K562 (cell line): ENCODE results near the gene MCM7. TPM values are rescaled to one million over a fixed set of nuclear protein-coding genes. Genes with fewer than 3 reads are reported as not detected.

Source experiments
- CHD2 ChIP-seq: IDR thresholded peaks from 2 replicates; pipeline ENCODE4 v1.6.1; 2011; ENCODE audit warnings: low read depth, low read length
- COPS2 ChIP-seq: fragments of 450-650 bp; conservative IDR thresholded peaks from 2 replicates; pipeline ENCODE4 v1.6.1; 2016; ENCODE audit warnings: mild to moderate bottlenecking, moderate library complexity
- GTF2E2 ChIP-seq: fragments of 200-800 bp; sonication (Bioruptor generic); IDR thresholded peaks from 2 replicates; pipeline ENCODE4 v1.6.1; 2016; ENCODE audit warnings: missing genetic modification characterization, missing compliant biosample characterization
- HMGN3 ChIP-seq: IDR thresholded peaks from 2 replicates; pipeline ENCODE4 v1.6.1; 2011; ENCODE audit warnings: borderline replicate concordance, low read depth, mild to moderate bottlenecking, mixed read lengths, low read length; ENCODE audit not compliant: insufficient read length; ENCODE audit errors: extremely low read depth
- NR4A1 ChIP-seq, 2 experiments: fragments of 250-450 bp in 1 of 2; fragments of 450-650 bp in 1 of 2; sonication (Bioruptor Pico) in 1 of 2; IDR thresholded peaks; 2 replicates each; pipeline versions ENCODE4 v1.4.0 to v1.6.1; 2016 to 2020; ENCODE audit warnings: mild to moderate bottlenecking in 2 of 2, missing compliant biosample characterization in 1 of 2, missing genetic modification characterization in 1 of 2, moderate library complexity in 1 of 2
- RAD21 ChIP-seq, 2 experiments: fragments of 250-450 bp in 1 of 2; fragments of 450-650 bp in 1 of 2; sonication (Bioruptor Pico) in 1 of 2; formaldehyde crosslinking in 1 of 2; IDR thresholded peaks in 1 of 2; conservative IDR thresholded peaks in 1 of 2; 2 replicates each; pipeline versions ENCODE4 v1.4.0 to v1.8.0; 2020 to 2022; ENCODE audit warnings: mild to moderate bottlenecking in 2 of 2, moderate library complexity in 1 of 2
- ZBTB17 ChIP-seq: fragments of 450-650 bp; formaldehyde crosslinking; IDR thresholded peaks from 2 replicates; pipeline ENCODE4 v1.4.0; 2020; ENCODE audit warnings: mild to moderate bottlenecking
- ZC3H4 ChIP-seq: sonication (generic); formaldehyde crosslinking; IDR thresholded peaks from 2 replicates; pipeline ENCODE4 v1.9.0; 2021; ENCODE audit warnings: missing genetic modification reagents, borderline replicate concordance
- ZNF12 ChIP-seq: sonication (generic); formaldehyde crosslinking; IDR thresholded peaks from 2 replicates; pipeline ENCODE4 v1.4.0; 2020; ENCODE audit warnings: mild to moderate bottlenecking, missing genetic modification reagents
- polyA plus RNA-seq, 8 experiments: library from polyadenylated mRNA; depleted of rRNA in 4 of 8; stranded (reverse) in 5 of 8; unstranded in 3 of 8; fragments of >200 nt; fragmentation: Nextera tagmentation in 2 of 8; fragmentation: Illumina TruSeq in 1 of 8; extraction: Ambion mirVana in 2 of 8; extraction: Trizol in 1 of 8; gene quantifications; 2 replicates each; pipeline versions ENCODE4 v1.2.1 to v1.2.3, GENCODE V29; 2011 to 2014; ENCODE audit warnings: inconsistent platforms in 1 of 8, missing spikeins in 1 of 8
- total RNA-seq, 7 experiments: library from RNA; depleted of rRNA in 6 of 7; stranded (reverse); fragments of >200 nt in 6 of 7; fragmentation: Illumina TruSeq in 2 of 7; extraction: Trizol in 2 of 7; gene quantifications; 2 replicates each; pipeline versions ENCODE4 v1.2.1 to v1.2.3, GENCODE V29; 2011 to 2021; ENCODE audit warnings: low replicate concordance in 1 of 7
- TF ChIP-seq, protein P1 (sequence below): fragments of 200-800 bp; sonication (Bioruptor generic); IDR thresholded peaks from 2 replicates; pipeline ENCODE4 v1.6.1; 2017; ENCODE audit warnings: missing genetic modification characterization, missing compliant biosample characterization
- TF ChIP-seq, protein P2 (sequence below): fragments of 450-650 bp; IDR thresholded peaks from one replicate; pipeline ENCODE4 v1.6.1; 2018; ENCODE audit warnings: mild to moderate bottlenecking, moderate library complexity; ENCODE audit not compliant: partially characterized antibody
- TF ChIP-seq, protein P3 (sequence below), 2 experiments: fragments of 450-650 bp in 1 of 2; sonication (generic) in 1 of 2; formaldehyde crosslinking in 1 of 2; IDR thresholded peaks in 1 of 2; conservative IDR thresholded peaks in 1 of 2; 2 replicates each; pipeline versions ENCODE4 v1.6.1 to v1.8.1; 2016 to 2023; ENCODE audit warnings: mild to moderate bottlenecking in 2 of 2, moderate library complexity in 2 of 2, inconsistent platforms in 1 of 2, missing genetic modification reagents in 1 of 2

The MCM7 gene
- total and polyA plus RNA-seq, 9 of the 15 experiments (the other 6 are each of a cell fraction or from before 2014, with no cell fraction given), result 329 to 856 (median 437) TPM

DNA sequence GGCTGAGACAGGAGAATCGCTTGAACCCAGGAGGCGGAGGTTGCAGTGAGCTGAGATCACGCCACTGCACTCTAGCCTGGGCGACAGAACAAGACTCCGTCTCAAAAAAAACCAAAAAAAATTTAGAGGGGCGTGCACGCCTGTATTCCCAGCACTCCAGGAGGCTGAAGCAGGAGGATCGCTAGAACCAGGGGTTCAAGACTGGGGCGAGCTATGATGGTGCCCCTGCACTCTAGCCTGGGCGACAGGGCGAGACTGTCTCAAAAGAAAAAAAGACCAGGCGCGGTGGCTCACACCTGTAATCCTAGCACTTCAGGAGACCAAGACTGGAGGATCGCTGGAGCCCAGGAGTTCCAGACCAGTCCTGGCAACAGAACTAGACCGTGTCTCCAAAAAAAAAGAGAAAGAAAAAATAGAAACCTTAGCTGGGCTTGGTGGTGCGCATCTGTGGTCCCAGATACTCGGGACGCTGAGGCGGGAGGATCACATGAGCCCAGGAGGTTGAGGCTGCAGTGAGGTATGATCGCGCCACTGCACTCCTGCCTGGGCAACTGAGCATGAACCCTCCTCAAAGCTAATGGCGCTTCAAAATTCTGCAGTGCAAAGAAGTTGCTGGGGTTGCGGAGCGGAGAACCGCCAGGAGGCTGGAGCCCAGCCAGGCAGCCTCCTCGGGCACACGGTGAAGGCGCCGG, 25.2 kb upstream of the MCM7 start (continued):
- 0 out of 2 replicates have a peak, but pooled peaks have one; percentile 50 for TF ChIP-seq ZNF12 (CRISPR knock-in tag)
- peak; percentile 7 to 13; a peak in 1 of 4 replicates for TF ChIP-seq RAD21 (CRISPR knock-in tag; conservative IDR thresholded peaks at IDR 0.05 in 1 of 2, IDR thresholded peaks at IDR 0.05 in 1 of 2)
- no peak for TF ChIP-seq GTF2E2
- TF ChIP-seq COPS2, result no peak
- peak; percentile 48; the same call in 1 of the 2 replicates for TF ChIP-seq ZC3H4 (CRISPR knock-in tag)
- TF ChIP-seq NR4A1 (CRISPR knock-in tag; IDR thresholded peaks at IDR 0.05), result no peak
- peak; percentile 78 for TF ChIP-seq NR4A1 (tag; IDR thresholded peaks at IDR 0.05)
- TF ChIP-seq, protein P1, sequence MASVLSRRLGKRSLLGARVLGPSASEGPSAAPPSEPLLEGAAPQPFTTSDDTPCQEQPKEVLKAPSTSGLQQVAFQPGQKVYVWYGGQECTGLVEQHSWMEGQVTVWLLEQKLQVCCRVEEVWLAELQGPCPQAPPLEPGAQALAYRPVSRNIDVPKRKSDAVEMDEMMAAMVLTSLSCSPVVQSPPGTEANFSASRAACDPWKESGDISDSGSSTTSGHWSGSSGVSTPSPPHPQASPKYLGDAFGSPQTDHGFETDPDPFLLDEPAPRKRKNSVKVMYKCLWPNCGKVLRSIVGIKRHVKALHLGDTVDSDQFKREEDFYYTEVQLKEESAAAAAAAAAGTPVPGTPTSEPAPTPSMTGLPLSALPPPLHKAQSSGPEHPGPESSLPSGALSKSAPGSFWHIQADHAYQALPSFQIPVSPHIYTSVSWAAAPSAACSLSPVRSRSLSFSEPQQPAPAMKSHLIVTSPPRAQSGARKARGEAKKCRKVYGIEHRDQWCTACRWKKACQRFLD (CRISPR knock-in tag), result 0 out of 2 replicates have a peak, but pooled peaks have one; percentile 74
- TF ChIP-seq ZBTB17 (CRISPR knock-in tag), result no peak
- peak; percentile 59 for TF ChIP-seq HMGN3
- peak; percentile 66 for TF ChIP-seq CHD2
- TF ChIP-seq, protein P2, sequence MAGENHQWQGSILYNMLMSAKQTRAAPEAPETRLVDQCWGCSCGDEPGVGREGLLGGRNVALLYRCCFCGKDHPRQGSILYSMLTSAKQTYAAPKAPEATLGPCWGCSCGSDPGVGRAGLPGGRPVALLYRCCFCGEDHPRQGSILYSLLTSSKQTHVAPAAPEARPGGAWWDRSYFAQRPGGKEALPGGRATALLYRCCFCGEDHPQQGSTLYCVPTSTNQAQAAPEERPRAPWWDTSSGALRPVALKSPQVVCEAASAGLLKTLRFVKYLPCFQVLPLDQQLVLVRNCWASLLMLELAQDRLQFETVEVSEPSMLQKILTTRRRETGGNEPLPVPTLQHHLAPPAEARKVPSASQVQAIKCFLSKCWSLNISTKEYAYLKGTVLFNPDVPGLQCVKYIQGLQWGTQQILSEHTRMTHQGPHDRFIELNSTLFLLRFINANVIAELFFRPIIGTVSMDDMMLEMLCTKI, result no peak
- TF ChIP-seq, protein P3, sequence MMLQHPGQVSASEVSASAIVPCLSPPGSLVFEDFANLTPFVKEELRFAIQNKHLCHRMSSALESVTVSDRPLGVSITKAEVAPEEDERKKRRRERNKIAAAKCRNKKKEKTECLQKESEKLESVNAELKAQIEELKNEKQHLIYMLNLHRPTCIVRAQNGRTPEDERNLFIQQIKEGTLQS (IDR thresholded peaks at IDR 0.05), result no peak
- TF ChIP-seq, protein P3 (CRISPR knock-in tag; conservative IDR thresholded peaks at IDR 0.05), result no peak; the same call in 1 of the 2 replicates
